NCI-H82 (cell line): ENCODE results near the gene SVBP.
"Not testable (repeated sequence)": the region's sequence is repeated elsewhere in the genome, so short reads cannot be mapped to it uniquely, and the experiment has no call there.

Experiments used
- DNase-seq: peaks from one replicate; lab custom pipeline; 2025; lab: John Stamatoyannopoulos, UW

The SVBP gene

DNA sequence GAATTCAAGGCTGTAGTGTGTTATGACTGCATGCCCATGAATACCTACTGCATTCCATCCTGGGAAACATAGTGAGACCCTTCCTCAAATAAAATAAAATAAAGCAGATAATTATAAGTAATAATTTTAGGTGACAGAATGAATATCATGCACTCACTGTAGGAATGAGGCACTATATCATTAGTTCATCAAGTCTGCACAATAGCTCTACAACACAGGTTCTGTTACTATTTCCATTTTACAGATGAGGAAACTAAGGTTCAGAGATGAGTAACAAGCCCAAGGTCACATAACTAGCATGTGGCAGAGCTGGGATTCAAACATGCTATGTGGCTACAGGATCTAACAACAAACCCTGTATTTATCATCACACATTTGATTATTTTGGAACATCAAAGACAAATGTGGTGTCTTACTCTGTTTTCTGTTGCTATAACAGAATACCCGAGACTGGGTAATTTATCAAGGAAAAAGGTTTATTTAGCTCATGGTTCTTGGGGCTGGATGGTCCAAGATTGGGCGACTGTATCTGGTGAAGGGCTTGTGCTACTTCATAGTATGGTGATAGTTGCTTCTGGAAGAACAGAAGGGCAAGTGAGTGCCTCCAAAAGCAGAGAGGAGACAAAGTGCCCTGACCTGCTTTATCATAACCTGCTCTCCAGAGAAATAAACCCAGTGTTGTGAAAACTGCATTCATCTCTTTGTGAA, 24.4 kb upstream of the SVBP start:
- no peak for DNase-seq

DNA sequence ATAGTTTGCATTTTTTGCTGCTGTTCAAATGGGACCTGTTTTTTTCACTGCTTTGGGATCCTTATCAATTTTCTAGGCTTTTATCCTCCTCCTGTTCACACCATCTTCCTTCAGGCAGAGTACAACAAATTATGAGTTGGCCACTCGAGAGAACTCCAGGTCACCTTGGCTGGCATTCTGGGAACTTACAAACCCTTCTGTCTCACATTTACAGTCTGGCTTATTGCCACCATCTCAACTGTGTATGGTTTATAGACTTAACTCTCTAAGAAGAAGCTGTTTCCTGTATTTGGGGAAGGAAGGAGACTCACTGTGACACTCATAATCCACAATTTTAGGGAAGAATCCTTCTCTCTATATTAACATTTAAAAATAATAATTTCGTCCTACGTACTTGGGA, 23.8 kb upstream of the SVBP start:
- no peak for DNase-seq

DNA sequence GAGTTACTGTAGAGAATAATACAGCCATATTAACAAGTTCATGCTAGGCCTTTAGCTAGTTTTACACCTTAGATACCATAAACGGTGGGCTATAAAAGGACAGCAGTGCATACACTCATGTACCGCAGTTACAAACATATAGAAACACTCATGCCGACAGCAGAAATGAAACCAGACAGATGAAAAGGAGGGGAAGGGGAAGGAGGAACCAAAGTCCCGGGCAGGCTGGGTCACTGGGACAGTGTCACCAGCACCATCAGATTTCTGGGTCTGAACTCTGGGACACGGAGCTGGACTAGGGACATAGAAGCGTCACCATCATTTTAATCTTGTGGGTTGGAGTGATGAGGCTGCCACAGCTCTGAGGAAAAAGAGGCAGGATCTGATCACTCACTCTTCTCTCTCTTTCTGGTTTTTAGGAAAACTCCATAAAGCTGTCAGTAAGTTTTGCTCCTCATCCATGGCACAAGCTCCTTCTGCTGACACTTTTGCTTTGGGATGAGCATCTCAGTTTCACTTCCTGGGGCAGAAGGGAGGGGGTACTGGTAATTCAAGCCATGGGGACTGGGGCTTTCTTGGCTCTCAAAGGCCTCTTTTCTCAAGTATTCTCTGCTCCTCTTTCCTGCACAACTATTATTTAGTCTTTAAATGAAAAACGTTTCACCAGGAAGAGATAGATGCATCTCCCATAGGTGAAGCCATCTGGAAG, 21.4 kb upstream of the SVBP start:
- no peak for DNase-seq

- DNase-seq: peak; percentile 56
These were observed 20.5 kb upstream of the SVBP start for GRCh38 chr1:42837709-42838108.

- peak; percentile 88 for DNase-seq
These were observed 18.2 kb upstream of the SVBP start for GRCh38 chr1:42835422-42835821.

- no peak for DNase-seq
These were observed 17.6 kb upstream of the SVBP start for GRCh38 chr1:42834803-42835202.

DNA sequence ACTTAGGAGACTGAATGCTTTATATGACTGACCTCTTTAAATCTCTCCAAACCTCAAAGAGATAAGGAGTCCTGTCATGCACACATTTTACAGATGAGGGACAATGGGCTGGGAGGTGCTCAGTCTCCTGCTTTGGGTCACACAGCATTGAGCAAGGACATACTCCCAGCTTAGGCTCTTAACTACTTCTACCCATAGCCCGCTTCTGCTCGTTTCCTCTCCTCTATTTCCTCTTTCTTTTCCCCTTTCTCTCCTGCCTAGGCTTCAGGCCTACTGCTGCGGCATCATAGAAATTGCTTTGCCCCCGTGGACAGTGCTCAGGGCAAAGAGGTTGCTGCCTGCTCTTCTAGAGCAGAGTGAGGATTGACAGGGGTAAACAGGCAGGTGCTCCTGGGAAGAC, 16.8 kb upstream of the SVBP start:
- no peak for DNase-seq

DNA sequence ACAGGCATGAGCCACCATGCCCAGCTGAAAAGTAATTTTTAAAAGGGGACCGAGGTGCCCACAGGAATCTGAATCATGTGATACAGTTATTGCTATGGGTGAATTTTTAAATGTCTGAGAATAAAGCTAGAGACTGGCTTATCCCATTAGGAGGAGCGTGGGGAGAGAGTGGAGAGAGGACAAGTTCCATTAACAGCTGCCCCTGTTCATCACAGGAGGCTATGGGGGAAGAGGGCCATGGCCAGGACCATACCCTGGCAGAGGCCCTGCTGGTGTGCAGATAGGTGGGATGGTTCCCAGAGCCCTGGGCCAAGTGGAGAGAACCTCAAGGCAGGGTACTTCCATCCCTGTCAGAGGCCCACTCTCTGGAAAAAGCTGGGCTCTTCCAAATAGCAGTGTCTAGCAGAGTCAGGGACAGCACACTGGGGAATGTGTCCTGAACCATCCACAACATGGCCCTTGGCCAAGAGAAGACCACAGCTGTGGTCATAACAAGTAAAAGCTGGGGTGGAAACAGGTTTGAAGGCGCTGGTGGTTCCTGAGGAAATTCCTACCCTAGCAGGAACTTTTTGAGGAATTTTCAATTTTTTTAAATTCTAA, 15.5 kb upstream of the SVBP start:
- no peak for DNase-seq

GRCh38 chr1:42831273-42831672, 14.1 kb upstream of the SVBP start:
- DNase-seq: no peak

- no peak for DNase-seq
These were observed 13.4 kb upstream of the SVBP start for GRCh38 chr1:42830631-42831030.

DNA sequence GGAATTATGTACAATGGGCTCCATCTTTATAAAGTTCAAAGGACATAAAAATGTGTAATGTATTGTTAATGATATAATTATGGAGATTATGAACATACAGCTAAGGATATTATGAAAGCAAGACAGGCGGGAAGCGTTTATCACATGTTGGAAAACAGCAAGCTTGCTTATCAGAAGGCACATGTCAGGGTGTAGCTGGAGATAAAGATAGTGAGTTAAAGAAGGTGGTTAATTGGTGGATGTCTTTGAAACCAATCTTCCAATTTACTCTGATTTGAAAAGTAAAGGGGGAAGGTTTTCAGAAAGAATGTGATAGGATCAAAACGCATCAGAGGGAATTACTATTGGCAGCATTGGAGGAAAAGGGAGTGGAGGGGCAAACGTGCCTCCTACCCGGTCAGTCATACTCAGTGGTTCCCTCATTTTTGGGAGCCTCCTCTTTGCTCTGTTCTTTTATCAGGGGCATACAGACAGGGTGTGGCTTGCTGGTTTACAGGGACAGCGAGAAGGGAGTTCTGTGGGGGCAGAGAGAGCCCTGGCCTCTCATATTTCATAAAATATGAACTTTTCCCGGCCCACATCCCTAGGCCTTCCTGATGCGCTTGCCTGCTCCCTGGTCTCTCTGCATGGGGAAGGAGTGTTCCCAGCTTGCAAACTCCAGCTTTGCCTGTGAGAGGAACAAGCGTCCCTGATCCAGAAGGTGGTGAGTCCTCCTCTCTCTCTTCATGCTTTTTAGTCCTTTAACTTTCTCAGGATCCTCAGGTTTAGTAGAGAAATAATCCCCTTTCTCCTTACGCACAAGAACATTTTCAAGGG, 8.0 kb upstream of the SVBP start:
- no peak for DNase-seq

- DNase-seq: no peak
These were observed 7.4 kb upstream of the SVBP start for GRCh38 chr1:42824481-42825035.

GRCh38 chr1:42822800-42823392, 5.7 kb upstream of the SVBP start:
- DNase-seq: no peak

GRCh38 chr1:42821690-42822089, 4.5 kb upstream of the SVBP start:
- no peak for DNase-seq

DNA sequence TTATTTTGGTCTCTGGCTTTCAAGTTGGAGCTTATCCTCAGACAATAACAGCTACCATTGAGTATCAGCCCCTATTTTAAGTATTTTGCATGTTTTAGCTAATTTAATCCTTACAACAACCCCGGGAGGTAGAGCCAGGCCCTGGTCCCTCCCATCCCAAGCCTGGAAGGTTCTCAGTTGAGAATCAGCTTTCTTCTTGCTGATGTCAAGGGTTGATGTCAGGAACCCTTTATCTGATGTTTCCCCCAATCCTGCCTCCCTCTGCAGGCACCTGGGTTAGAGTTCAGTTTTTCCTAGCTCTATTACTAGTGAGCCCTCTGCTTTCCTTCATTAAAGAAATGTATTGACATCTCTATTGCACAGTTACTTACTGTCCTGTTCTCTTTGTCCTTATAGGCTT, 3.6 kb upstream of the SVBP start:
- DNase-seq: no peak

- DNase-seq: no peak
These were observed 779 bp upstream of the SVBP start for GRCh38 chr1:42817976-42818375.

GRCh38 chr1:42817440-42817767, 207 bp upstream of the SVBP start:
- DNase-seq: no peak

DNA sequence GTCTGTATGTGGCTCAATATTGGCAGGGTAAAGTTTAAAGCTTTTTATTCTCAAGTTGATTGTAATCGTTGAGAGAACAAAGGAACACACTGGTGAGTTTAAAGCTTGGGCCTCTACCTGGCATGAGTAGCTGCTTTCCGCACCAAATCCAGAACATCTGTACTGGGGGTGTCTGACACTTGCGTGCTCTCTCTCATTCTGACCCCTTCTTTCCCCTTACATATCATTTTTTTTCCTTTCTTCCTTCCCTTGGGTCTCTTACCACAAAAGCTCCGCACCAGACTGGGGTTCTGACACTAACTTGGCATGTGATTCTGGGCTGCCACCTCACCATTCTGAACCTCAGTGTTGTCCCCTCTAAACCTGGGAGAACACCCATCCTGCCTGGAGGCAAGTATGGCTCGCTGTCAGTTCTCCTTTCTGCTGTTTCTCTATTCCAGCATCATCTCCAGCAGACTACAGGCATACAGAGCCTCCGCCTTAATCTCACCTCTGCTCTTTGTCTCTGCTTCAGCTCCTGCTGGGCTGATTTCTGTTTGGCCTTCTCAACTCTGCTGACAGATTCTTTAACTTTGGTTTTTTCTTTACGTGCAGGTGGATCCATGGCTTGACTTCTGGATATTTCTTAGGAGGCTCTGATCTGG, 1.1 kb downstream of the SVBP start:
- peak; percentile 72 for DNase-seq

GRCh38 chr1:42814815-42815214, 2.4 kb downstream of the SVBP start:
- not testable (repeated sequence) for DNase-seq

- peak; percentile 98 for DNase-seq
These were observed 10.0 kb downstream of the SVBP start for GRCh38 chr1:42807056-42807668.

DNA sequence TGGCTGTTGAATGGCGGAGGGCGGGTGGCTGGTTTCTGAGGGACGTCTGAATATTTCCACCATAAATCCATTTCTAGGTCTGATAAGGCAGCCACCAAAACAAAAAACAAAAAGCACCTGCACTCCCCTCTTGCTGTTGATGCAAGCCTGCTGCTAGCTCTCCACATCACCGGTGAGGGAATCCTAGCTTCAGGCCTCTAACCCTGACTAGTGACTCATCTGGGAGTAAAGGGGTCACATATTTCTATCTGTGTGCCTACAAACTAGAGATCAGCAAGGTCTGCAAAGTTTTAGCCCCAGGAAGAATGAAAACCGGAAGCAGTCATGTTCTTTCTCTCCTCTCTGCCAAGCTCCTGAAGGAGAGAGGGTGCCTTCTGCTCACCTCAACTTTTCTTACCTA, 10.6 kb downstream of the SVBP start:
- no peak for DNase-seq
